ENCODE measurements around the gene CPZ. TPM values are rescaled to one million over a fixed set of nuclear protein-coding genes. Genes with fewer than 3 reads are reported as not detected.
A peak's percentile ranks its signal among the peaks of the same experiment; 100 is the strongest.

Gene CPZ
- total RNA-seq, 1 experiment from 2014 or later = 37.3 TPM

- WGBS (ENCODE audit: extremely low coverage, insufficient read length, low lambda C conversion rate) = no CpG with 5 or more reads among the region's 12 CpGs
- Histone ChIP-seq H3K18ac (ENCODE audit: insufficient read length, low read depth, low read length) (no peak overlapping the region), H3K14ac (ENCODE audit: insufficient read depth, low read length) (no peak overlapping the region), H2BK20ac (ENCODE audit: low read depth, low read length, poor library complexity, severe bottlenecking) (no peak overlapping the region), H2BK15ac (ENCODE audit: low read depth, low read length) (no peak overlapping the region), H3K27ac (ENCODE audit: insufficient read length, low read depth, low read length) (no peak overlapping the region), H3T11ph (ENCODE audit: low read length) (no peak overlapping the region), H3K9ac (ENCODE audit: extremely low read depth, insufficient read length, low read length) (no peak overlapping the region), H3K23ac (ENCODE audit: insufficient read length, low read depth, low read length) (no peak overlapping the region), H2BK120ac (ENCODE audit: low read depth, low read length, poor library complexity, severe bottlenecking) (no peak overlapping the region), H3K4ac (ENCODE audit: low read depth, low read length) (no peak overlapping the region), H3K79me1 (ENCODE audit: insufficient read depth, low read depth, low read length, poor library complexity, severe bottlenecking) (no peaks in the 10 kb centered on the region), H3K27me3 (ENCODE audit: insufficient read depth, low read length) (peaks cover 9% of the 10 kb centered on the region; the same call in 1 of the 2 replicates), H2BK12ac (ENCODE audit: insufficient read length, low read depth, low read length) (no peak overlapping the region), H4K20me1 (ENCODE audit: control insufficient read depth, insufficient read depth, insufficient read length) (no peaks in the 10 kb centered on the region), H2AK5ac (ENCODE audit: insufficient read length, low read length) (no peak overlapping the region), H2AFZ (ENCODE audit: low read length) (no peak overlapping the region), H3K4me1 (ENCODE audit: insufficient read depth, low read length) (no peaks in the 10 kb centered on the region), H3K79me2 (ENCODE audit: insufficient read depth, low read length) (no peaks in the 10 kb centered on the region), H3K23me2 (ENCODE audit: insufficient read length, low read depth, low read length, poor library complexity, severe bottlenecking) (peaks cover 9% of the 10 kb centered on the region), H4K8ac (replicated peaks; ENCODE audit: insufficient read length, low read depth, low read length) (no peak overlapping the region), H3K56ac (ENCODE audit: insufficient read length, low read depth, low read length) (no peak overlapping the region), H4K91ac (ENCODE audit: insufficient read length, low read depth, low read length) (no peak overlapping the region), H2BK5ac (ENCODE audit: insufficient read length, low read length) (no peak overlapping the region), H4K5ac (ENCODE audit: insufficient read length, low read depth, low read length) (no peak overlapping the region), H3K9me3 (ENCODE audit: control insufficient read depth, low read depth, low read length) (no peaks in the 10 kb centered on the region), H3K4me2 (ENCODE audit: insufficient read depth, insufficient read length, low read length) (peak overlapping the region; percentile 65)
- Mint-ChIP-seq H3K27ac (no peak overlapping the region), H3K9me3 (no peaks in the 10 kb centered on the region), H3K4me1 (peaks cover 39 to 42% of the 10 kb centered on the region in 2 experiments), H3K4me3 (peak overlapping the region; percentile 39 to 73), H3K36me3 (ENCODE audit: insufficient read depth in 1 of 3, low read depth in 3 of 3) (no peaks in the 10 kb centered on the region; a peak in 1 of 7 replicates), H3K27me3 (ENCODE audit: low read depth) (peaks cover 43% of the 10 kb centered on the region)
- TF ChIP-seq CTCF (conservative IDR thresholded peaks at IDR 0.05) = no peak
- DNase-seq = no peak
These were observed 12.8 kb upstream of the CPZ start for GRCh38 chr4:8579526-8580320.
